ENCODE data around the gene RXFP4.

DNA sequence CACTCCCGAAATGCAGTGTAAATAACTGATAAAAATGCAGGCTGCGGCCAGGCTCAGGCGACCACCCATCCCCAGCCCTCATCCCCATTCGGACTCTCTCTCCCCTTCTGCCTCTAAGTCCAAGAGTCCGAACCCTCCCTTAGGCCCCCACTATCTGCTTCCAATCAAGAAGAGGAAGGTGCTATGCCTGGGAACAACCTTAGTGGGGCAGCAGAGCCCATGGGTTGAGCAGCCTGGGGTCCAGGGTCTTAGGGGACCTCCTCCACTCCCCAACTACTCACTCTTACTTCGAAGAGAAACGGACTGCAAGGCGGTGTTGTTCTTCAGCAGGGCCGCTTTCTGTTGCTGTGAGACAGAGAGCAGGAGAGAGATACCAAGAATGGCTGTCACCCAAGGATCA is 24.7 kb downstream of the RXFP4 start:
- TF ChIP-seq, protein P1, sequence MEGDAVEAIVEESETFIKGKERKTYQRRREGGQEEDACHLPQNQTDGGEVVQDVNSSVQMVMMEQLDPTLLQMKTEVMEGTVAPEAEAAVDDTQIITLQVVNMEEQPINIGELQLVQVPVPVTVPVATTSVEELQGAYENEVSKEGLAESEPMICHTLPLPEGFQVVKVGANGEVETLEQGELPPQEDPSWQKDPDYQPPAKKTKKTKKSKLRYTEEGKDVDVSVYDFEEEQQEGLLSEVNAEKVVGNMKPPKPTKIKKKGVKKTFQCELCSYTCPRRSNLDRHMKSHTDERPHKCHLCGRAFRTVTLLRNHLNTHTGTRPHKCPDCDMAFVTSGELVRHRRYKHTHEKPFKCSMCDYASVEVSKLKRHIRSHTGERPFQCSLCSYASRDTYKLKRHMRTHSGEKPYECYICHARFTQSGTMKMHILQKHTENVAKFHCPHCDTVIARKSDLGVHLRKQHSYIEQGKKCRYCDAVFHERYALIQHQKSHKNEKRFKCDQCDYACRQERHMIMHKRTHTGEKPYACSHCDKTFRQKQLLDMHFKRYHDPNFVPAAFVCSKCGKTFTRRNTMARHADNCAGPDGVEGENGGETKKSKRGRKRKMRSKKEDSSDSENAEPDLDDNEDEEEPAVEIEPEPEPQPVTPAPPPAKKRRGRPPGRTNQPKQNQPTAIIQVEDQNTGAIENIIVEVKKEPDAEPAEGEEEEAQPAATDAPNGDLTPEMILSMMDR (IDR thresholded peaks at IDR 0.05) = no peak
- TF ChIP-seq EP300 (IDR thresholded peaks at IDR 0.05) = no peak
- TF ChIP-seq POLR2A (IDR thresholded peaks at IDR 0.05; ENCODE audit: low read length) = no peak
- no peak for TF ChIP-seq HMGXB4 (CRISPR knock-in tag; IDR thresholded peaks at IDR 0.05; ENCODE audit: borderline replicate concordance)
- TF ChIP-seq EHMT2 (IDR thresholded peaks at IDR 0.05; ENCODE audit: low read depth) = no peak
- TF ChIP-seq RFX5 (IDR thresholded peaks at IDR 0.05) = no peak
- TF ChIP-seq REST (IDR thresholded peaks at IDR 0.05) = no peak
- TF ChIP-seq, protein P2, sequence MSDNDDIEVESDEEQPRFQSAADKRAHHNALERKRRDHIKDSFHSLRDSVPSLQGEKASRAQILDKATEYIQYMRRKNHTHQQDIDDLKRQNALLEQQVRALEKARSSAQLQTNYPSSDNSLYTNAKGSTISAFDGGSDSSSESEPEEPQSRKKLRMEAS (IDR thresholded peaks at IDR 0.05) = no peak
- no peak for TF ChIP-seq MYC (IDR thresholded peaks at IDR 0.05; ENCODE audit: borderline replicate concordance, low read length)
- no peak for TF ChIP-seq RCOR1 (IDR thresholded peaks at IDR 0.05; ENCODE audit: low read depth, low read length)
- no peak for TF ChIP-seq PHF8 (IDR thresholded peaks at IDR 0.05; ENCODE audit: borderline replicate concordance, low read depth)
- TF ChIP-seq NR3C1 (IDR thresholded peaks at IDR 0.05) = no peak
- TF ChIP-seq TFCP2L1 (CRISPR knock-in tag; IDR thresholded peaks at IDR 0.05) = no peak
